Right kidney (tissue), 1 donor: ENCODE data around the gene PACRG.

Experiments
- DNase-seq: peaks from one replicate; pipeline ENCODE4 v3.0.0-alpha.2; 2016

PACRG gene

DNA sequence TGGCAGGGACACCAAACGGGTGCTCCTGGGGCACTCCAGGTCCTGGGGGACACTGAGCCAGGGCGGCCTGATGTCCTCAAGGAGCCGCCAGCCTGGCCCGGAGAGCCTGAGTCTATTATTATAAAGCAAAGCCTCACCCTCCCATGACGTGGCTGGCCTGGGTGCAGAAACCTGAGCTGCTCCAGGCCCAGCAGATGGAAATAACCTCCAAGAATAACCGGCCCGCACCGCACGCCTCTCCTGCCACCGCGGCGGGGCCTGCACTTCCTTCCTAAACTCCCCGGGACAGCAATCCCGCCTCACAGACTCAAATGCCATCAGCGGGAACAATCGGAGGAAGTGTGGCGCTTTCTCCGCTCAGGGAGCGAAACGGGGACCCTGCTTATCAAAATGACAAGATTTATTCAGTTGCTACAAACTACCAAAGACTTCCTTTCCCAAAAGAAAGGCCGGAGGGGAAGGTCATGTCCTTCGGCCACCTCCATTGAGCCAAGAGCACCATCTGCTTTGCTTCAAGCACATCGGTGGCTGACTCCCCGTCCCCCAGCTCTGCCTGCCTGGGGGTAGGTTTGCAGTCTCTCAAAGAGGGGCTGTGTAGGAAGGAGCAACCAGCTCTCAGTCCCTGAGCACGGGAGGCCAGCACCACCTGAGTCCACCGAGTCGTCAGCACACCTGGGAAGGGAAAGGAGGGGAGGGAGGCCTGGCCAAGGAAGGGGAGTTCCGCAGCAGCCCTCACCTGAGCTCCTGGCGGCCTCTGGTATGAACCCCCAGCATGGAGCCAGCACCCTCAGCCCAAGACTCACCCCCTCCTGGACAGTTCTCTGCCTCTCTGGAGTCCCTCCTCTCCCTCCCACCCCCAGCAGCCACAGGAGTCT is 608.1 kb downstream of the PACRG start:
- DNase-seq = peak; percentile 69

- DNase-seq = no peak
Measured at GRCh38 chr6:163336961-163337360, 609.2 kb downstream of the PACRG start.

DNA sequence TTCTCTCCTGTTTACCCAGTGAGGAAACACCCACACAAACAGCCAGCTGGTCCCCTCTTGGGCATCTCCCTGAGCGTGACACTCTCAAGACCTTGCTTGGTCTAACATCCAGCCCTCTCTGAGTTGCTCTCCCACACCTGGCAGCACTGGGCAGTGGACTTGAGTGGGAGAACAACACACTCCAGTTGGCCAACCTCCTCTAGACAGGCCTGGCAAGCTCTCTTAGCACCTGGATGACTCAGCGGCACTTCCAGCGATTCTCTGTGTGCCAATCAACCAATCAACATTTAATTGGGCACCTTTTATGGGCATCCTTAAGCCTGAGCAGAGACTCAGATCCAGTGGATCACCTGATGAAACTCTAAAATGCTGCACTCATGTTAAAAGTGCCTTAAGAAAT is 610.2 kb downstream of the PACRG start:
- no peak for DNase-seq

DNA sequence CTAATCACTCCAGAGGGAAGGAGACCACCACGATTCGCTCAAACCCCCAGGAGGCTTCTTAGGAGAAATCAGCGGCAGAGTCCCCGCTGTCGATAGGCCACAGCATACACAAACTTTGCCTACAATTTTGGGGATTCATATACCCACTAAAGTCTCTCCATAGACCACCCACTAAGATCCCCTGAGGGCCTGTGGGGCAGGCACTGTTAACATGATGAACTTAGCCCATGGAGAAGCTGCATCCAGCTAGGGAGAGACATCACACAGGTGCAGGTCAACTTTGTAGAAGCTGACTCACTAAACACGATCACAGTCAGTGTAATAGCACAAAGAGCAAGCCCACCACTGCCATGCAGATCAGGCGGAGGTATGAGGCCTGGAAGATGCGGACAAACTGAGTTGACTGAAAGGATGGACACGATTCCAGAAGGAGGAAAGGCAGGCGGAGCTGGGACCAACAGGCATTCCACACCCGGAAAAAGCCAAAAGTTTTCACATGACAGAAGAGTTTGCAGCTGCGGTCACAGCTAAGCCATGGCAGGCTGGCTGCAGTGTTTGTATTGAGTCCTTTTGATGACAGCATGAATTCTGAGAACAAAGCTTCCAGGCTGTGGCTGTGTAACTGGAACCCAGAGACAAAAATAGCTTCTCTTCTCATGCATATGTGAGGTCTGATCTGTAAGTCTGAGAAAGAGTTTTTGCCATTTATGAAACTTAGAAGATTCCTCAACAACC is 611.1 kb downstream of the PACRG start:
- no peak for DNase-seq

DNA sequence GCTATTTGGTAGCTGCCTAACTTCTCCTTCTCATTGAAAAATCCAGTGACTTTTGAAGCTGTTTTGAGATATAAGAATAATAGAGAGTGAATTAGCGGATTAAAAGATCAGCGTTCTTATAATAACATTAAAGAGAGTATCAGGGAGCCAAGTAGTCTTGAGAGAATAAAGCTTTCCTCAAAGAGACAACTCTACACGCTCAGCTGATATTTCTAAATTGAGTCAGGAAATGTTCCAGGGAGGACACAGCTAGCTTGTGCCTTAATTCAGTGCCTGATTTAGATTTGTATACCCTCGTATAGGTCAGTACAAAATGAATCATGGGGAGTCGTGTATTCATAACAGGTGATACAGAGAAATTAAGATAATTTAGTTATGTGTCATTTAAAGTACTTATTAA is 611.7 kb downstream of the PACRG start:
- DNase-seq = no peak

DNA sequence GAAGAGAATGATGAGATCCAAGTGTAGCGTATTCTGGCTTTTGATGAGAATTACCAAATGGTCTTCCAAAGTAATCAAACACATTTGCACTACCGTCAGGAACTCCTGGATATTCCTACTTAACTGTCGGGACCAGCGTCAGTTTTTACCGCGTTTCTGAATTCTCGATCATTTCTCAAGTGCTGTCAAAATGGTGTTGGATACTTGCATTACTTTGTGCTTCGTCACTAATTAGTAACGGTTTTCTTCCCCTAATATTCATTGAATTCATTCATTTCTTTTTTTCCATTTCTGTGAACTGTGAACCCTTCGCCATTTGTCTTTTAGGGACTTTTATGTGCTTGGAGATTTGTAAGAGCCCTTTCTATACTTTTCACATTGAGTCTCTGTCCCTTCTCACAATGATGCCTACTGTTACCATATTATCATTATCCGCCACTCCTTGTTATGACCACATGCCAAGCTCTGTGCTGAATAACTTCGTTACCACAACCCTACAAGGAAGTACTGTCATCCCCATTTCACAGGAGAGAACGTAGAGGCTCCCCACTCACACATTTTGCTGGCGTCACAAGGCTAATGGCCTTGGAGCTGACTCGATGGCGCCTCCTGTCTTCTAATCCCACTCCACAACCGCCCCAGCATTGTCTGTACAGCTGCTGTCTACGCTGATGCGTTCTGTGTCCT is 612.6 kb downstream of the PACRG start:
- no peak for DNase-seq

DNA sequence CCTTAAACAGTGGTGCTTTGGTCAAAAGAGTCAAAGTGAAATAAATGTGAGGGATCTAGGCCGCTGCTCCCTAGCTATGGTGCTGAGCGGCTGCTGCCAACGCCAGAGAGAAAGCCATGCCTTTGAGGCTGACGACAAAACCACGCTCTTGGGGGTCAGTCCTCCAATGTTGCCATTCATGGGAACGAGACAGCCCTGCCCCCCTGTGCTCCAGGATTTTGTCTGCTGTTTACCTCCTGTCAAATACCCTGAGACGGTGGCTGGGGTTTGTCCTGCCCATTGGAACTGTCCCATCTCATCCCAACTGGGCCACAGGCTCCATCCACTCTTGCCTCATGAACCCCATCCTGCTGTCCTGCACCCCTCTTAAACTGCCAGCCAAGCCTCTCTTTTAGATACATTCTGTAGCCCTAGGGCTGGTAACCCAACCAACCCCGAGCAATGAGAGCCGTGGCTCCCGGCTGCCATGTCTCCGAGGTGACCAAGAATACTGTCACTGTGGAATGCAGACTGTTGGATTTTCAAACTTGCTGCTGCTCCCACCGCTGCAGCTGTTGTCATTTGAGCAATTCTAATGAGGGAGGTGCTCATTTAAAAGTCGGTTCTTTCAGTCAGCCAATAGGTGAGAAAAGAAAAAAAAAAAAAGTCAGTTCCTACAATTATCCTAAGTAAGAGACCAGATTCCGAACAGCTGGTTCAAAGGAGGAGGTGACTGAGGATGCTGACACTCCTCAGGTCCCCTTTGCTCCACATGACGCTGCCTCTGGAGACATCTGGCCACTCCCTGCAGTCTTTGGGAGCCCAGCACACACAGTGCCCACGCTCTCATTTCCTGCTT is 613.7 kb downstream of the PACRG start:
- DNase-seq = no peak

DNA sequence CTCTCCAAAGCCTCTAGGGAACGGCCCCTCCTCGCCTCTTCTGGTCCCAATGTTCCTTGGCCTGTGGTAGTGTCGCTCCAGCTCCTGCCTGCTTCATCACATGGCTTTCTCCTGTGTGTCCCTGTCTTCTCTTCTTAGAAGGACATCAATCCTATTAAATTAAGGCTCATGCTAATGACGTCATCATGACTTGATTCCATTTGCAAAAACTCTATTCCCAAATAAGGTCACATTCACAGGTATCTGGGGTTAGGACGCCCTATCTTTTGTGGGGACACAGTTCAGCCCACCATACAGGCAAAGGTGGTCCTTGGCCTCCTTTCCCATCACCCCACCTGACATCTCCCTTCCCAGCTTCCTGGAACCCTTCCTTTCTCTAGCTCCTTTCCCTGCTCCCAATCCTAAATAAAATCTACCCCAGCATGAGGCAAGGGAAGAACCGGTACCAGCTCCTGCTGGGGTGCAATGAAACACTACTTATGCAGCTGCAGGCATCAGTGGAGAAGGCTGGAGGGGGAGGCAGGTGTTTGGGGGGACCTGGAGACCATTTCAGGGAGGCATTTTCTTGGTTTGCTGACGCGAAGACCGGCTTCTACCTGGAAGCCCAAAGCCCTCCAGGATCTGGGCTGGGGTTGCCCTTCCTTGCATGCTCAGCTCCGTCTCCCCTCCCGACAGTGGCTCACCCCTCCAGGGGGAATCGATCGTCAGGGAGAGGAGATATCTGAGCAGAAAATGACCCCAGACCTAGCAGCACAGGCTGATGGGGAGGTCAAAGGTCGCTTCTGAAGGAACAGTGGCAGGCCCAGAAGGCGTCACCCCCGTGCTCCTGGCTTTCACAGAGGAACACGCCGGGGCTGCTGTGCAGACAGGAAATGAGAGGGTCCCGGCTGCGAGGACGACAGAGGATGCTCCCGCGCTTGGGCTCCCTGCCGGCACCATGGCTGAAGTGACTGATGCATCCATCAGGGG is 615.1 kb downstream of the PACRG start:
- no peak for DNase-seq

DNA sequence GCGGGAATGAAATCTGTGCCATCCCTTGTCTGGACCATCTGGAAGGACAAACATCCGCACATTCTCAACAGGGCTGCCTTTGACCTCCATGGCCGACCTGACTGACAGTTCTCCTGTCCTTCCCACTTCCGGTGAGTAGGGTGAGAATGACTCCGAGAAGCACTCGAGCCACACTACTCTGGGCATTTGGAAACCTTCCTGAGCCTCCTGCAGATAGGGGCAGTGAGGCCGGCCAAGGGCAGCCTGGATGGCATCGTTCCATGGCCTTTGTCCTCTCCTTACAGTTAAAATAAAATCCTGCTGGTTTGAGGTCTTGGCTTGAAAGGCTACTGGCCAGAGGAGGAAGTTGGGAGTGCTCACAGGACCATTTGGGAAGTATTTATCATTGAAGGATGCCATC is 615.8 kb downstream of the PACRG start:
- no peak for DNase-seq

GRCh38 chr6:163344411-163344810 is 616.6 kb downstream of the PACRG start:
- no peak for DNase-seq

DNA sequence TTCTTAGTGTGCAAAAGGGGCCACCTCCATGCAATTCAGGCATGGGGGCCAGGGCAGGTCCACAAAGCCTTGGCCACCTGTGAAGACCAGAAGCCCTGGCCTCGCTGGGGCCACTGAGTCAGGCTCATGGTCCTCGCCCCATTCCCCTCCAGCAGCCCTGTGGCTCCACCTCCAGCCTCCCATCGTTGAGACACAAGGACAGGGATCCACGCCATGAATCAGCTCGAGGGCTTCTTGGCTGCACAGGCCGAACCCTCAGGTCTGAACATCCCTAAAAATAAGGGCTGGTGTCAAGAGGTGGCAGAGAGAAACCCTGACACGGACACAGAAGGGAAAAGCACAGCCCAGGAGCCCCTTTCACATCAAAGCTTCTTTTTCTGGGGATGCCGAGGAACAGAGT is 618.2 kb downstream of the PACRG start:
- DNase-seq = no peak

DNA sequence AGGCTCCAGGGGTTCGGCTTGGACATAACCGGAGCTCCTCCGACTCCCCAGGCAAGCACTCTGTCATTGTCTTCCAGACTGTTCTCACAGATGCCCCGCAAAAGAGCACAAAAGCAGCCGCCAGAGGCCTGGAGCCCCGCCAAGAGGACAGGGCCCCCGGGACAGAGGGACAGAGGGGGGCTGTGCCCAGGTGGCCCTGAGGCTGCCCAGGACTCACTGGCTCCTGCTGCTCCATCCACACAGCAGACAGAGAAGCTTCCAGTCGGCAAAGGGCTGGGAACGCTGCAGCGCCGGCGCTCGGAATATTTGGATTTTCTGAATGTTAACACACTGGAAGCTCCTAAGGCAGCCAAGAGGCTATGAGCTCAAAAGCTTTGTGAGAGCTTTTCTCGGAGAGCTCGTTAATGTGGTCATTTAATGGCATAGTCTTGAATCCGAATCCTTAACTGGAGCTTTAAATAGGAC is 618.8 kb downstream of the PACRG start:
- no peak for DNase-seq

DNA sequence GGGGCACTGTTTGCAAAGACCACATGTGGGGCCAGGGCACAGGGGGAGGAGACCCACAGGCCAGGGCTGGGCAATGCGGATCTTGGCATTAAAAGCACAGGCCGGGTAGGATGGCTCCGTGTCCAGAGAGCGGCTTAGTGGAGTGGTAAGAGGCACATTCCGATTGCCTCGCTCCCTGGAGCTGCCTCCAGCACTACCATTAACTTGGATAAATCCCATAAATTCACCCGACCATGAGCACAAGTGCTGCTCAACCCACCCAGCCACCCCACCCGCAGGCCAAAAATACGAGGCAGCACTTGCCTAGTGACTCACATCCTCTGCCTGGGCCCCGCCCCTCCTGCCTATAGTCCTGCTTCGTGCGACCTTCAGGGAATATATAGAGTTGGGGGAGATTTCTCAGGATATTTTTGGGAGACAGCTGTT is 619.3 kb downstream of the PACRG start:
- no peak for DNase-seq

- DNase-seq = no peak
Measured at GRCh38 chr6:163348789-163349680, 621.3 kb downstream of the PACRG start.

DNA sequence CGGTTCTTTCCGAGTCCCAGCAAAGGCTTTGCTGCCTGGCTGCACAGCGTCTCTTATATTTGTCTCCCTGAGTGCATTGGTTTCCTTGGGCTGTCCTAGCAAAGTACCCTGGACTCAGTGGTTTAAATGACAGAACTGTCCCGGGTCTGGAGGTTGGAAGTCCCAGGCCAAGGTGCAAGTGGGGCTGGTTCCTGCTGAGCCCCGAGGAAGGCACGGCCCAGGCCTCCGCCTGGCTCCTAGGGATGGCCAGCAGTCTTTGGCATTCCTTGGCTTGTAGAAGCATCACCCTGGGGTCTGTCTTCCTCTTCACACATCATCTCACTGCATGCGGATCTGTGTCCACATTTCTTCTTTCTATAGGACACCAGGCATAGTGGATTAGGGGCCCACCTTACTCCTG is 621.9 kb downstream of the PACRG start:
- DNase-seq = no peak

DNA sequence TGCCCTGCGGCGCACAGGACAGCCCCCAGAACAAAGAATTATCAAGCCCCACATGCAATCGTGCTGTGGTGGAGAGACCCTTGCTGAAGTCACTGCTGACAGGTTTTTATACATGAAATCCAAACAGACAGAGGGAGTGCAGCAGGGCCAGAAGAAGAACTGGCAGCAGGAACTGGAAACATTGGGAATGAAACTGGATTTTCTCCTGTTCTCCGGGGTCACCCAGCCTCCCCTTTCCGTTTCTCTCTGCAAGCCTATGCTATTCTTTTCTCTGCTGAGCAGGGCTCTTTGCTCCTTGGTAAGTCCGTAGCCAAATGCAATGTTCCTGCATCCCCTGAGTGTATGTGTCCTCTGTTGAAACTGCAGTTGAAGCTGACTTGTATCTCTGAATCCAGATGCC is 623.2 kb downstream of the PACRG start:
- DNase-seq = no peak

DNA sequence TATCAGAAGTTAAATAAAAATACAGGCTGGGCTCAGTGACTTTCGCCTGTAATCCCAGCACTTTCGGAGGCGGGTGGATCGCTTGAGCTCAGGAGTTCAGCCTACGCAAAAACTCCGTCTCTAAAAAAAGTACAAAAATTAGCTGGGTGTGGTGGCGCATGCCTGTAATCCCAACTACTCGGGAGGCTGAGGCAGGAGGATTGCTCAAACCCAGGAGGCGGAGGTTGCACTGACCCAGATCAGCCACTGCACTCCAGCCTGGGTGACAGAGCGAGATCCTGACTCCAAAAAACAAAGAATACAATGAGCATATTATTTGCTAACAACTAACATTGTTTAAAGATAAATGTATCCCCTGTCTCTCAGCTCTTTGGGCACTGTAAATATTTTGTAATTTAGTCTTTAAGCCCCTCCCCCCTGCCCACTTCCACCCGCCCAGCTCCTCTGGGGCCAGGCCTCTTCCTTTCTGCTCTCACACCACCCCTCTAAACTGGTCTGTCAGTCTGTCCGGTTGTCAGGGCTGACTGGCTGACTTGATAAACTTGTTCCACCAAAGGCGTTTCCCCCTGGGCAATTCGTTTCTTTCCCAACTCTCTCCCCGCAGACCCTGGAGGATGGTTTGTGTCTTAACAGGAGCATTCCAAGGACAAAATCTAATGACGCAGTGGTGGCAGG is 624.4 kb downstream of the PACRG start:
- DNase-seq = no peak

- DNase-seq = no peak
Measured at GRCh38 chr6:163352966-163353365, 625.2 kb downstream of the PACRG start.

- no peak for DNase-seq
Measured at GRCh38 chr6:163354085-163354484, 626.3 kb downstream of the PACRG start.
